Fibroblast of lung (primary cell): ENCODE results near the gene SLC6A20.

Experiments
- CTCF ChIP-seq, 2 donors: IDR thresholded peaks in 1 of 2; conservative IDR thresholded peaks in 1 of 2; 1 replicate in 1 of 2; 2 replicates in 1 of 2; pipeline ENCODE4 v1.5.1; 2011 to 2012; ENCODE audit warnings: low read length in 2 of 2, control low read depth in 1 of 2, inconsistent platforms in 1 of 2, low read depth in 1 of 2, mild to moderate bottlenecking in 1 of 2
- EZH2 ChIP-seq: IDR thresholded peaks from 2 replicates; pipeline ENCODE4 v1.5.1; 2012; ENCODE audit warnings: low read length, control low read depth, mild to moderate bottlenecking; ENCODE audit errors: missing control alignments

- TF ChIP-seq CTCF (conservative IDR thresholded peaks at IDR 0.05 in 1 of 2, IDR thresholded peaks at IDR 0.05 in 1 of 2; ENCODE audit: low read depth in 1 of 2, low read length in 2 of 2) (no peak), EZH2 (no peak)
These were observed 5.7 kb downstream of the SLC6A20 start for GRCh38 chr3:45790596-45790995.
